ENCODE data around the gene SNAPC2. TPM values are rescaled to one million over a fixed set of nuclear protein-coding genes. Genes with fewer than 3 reads are reported as not detected.
A peak's percentile ranks its signal among the peaks of the same experiment; 100 is the strongest.

Gene SNAPC2
- total and polyA plus RNA-seq, 2 of the 13 experiments (the other 11 are each of a cell fraction or from before 2014, with no cell fraction given), result 10.2 to 12.7 TPM

DNA sequence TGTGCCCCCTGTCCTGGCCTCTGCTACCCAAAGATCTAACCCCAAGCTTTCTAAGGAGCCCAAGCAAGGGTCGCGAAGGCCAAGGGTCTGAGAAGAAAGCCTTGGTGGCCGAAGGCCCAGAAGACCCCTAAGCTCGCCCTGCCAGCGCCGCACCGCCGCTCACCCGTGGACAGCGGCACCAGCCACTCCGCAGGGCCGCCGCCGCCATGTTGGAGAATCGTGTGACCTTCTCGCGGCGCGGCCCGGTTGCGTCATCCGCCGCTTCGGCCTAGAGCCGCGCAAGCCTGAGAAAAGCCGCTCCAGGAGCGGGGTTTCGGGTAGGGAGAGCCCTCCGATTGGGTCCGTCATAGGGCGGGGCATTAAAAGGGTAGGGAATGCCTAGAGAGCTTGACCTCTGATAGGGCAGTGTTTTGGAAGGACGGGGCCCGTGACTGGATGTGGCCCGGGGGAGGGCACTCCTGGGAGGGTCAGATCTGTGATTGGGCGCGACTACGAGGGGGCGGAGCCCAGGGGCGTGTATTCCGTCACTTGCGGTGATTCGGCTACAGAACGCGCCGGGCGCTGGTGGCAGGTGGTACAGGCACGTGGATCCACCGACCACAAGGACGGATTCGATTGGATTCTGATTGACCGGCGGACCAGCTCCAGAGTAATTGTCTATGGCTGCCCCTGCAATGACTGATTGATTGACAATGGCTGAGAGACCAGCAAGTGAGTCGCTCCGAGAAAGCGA, 23.5 kb downstream of the SNAPC2 start, which contains the start of gene TIMM44 (continued):
- peak; percentile 73 for TF ChIP-seq ZNF501 (CRISPR knock-in tag; IDR thresholded peaks at IDR 0.05)
- TF ChIP-seq, protein P1, sequence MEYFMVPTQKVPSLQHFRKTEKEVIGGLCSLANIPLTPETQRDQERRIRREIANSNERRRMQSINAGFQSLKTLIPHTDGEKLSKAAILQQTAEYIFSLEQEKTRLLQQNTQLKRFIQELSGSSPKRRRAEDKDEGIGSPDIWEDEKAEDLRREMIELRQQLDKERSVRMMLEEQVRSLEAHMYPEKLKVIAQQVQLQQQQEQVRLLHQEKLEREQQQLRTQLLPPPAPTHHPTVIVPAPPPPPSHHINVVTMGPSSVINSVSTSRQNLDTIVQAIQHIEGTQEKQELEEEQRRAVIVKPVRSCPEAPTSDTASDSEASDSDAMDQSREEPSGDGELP (IDR thresholded peaks at IDR 0.05; ENCODE audit: borderline replicate concordance, low read depth), result 0 out of 2 replicates have a peak, but pooled peaks have one; percentile 7
- TF ChIP-seq AGO1 (IDR thresholded peaks at IDR 0.05; ENCODE audit: low read depth, low read length, poor library complexity, severe bottlenecking), result no peak
- TF ChIP-seq, protein P2, sequence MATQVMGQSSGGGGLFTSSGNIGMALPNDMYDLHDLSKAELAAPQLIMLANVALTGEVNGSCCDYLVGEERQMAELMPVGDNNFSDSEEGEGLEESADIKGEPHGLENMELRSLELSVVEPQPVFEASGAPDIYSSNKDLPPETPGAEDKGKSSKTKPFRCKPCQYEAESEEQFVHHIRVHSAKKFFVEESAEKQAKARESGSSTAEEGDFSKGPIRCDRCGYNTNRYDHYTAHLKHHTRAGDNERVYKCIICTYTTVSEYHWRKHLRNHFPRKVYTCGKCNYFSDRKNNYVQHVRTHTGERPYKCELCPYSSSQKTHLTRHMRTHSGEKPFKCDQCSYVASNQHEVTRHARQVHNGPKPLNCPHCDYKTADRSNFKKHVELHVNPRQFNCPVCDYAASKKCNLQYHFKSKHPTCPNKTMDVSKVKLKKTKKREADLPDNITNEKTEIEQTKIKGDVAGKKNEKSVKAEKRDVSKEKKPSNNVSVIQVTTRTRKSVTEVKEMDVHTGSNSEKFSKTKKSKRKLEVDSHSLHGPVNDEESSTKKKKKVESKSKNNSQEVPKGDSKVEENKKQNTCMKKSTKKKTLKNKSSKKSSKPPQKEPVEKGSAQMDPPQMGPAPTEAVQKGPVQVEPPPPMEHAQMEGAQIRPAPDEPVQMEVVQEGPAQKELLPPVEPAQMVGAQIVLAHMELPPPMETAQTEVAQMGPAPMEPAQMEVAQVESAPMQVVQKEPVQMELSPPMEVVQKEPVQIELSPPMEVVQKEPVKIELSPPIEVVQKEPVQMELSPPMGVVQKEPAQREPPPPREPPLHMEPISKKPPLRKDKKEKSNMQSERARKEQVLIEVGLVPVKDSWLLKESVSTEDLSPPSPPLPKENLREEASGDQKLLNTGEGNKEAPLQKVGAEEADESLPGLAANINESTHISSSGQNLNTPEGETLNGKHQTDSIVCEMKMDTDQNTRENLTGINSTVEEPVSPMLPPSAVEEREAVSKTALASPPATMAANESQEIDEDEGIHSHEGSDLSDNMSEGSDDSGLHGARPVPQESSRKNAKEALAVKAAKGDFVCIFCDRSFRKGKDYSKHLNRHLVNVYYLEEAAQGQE (IDR thresholded peaks at IDR 0.05; ENCODE audit: borderline replicate concordance in 1 of 2, low read depth in 1 of 2, low read length in 2 of 2), result peak in 1 of 2 experiments; percentile 66; a peak in 2 of 4 replicates
- TF ChIP-seq SP2 (CRISPR knock-in tag; IDR thresholded peaks at IDR 0.05), result peak; percentile 89
- no peak for TF ChIP-seq ZNF333 (CRISPR knock-in tag; IDR thresholded peaks at IDR 0.05; ENCODE audit: borderline replicate concordance)
- peak; percentile 97 for TF ChIP-seq RBFOX2 (IDR thresholded peaks at IDR 0.05; ENCODE audit: low read depth, low read length)
- TF ChIP-seq FOXK1 (CRISPR knock-in tag; IDR thresholded peaks at IDR 0.05; ENCODE audit: borderline replicate concordance, low read depth), result peak; percentile 53; the same call in 1 of the 2 replicates
- TF ChIP-seq ZNF768 (CRISPR knock-in tag; IDR thresholded peaks at IDR 0.05), result peak; percentile 43; the same call in 1 of the 2 replicates
- peak; percentile 24; the same call in 1 of the 2 replicates for TF ChIP-seq ZSCAN21 (CRISPR knock-in tag; IDR thresholded peaks at IDR 0.05; ENCODE audit: borderline replicate concordance)
- TF ChIP-seq NRL (CRISPR knock-in tag; IDR thresholded peaks at IDR 0.05; ENCODE audit: borderline replicate concordance), result peak; percentile 57; the same call in 1 of the 2 replicates
- peak; percentile 92 for TF ChIP-seq ATF7 (IDR thresholded peaks at IDR 0.05)
- no peak for TF ChIP-seq ATF7 (CRISPR knock-in tag; IDR thresholded peaks at IDR 0.05)
- TF ChIP-seq SMARCC2 (IDR thresholded peaks at IDR 0.05), result no peak
- 0 out of 2 replicates have a peak, but pooled peaks have one; percentile 37 for TF ChIP-seq ZNF484 (CRISPR knock-in tag; IDR thresholded peaks at IDR 0.05; ENCODE audit: borderline replicate concordance, low read depth)
- no peak for TF ChIP-seq SIX4 (CRISPR knock-in tag; IDR thresholded peaks at IDR 0.05)
- peak; percentile 30 for TF ChIP-seq ZNF891 (CRISPR knock-in tag; IDR thresholded peaks at IDR 0.05)
- peak; percentile 74; the same call in 1 of the 2 replicates for TF ChIP-seq ZNF441 (CRISPR knock-in tag; IDR thresholded peaks at IDR 0.05; ENCODE audit: borderline replicate concordance)
- TF ChIP-seq, protein P3, sequence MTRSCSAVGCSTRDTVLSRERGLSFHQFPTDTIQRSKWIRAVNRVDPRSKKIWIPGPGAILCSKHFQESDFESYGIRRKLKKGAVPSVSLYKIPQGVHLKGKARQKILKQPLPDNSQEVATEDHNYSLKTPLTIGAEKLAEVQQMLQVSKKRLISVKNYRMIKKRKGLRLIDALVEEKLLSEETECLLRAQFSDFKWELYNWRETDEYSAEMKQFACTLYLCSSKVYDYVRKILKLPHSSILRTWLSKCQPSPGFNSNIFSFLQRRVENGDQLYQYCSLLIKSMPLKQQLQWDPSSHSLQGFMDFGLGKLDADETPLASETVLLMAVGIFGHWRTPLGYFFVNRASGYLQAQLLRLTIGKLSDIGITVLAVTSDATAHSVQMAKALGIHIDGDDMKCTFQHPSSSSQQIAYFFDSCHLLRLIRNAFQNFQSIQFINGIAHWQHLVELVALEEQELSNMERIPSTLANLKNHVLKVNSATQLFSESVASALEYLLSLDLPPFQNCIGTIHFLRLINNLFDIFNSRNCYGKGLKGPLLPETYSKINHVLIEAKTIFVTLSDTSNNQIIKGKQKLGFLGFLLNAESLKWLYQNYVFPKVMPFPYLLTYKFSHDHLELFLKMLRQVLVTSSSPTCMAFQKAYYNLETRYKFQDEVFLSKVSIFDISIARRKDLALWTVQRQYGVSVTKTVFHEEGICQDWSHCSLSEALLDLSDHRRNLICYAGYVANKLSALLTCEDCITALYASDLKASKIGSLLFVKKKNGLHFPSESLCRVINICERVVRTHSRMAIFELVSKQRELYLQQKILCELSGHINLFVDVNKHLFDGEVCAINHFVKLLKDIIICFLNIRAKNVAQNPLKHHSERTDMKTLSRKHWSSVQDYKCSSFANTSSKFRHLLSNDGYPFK (CRISPR knock-in tag; IDR thresholded peaks at IDR 0.05; ENCODE audit: borderline replicate concordance), result peak; percentile 93; the same call in 1 of the 2 replicates
- 0 out of 2 replicates have a peak, but pooled peaks have one; percentile 35 for TF ChIP-seq HNRNPUL1 (IDR thresholded peaks at IDR 0.05; ENCODE audit: low read depth, low read length)
- peak; percentile 69; the same call in 1 of the 2 replicates for TF ChIP-seq SMAD9 (CRISPR knock-in tag; IDR thresholded peaks at IDR 0.05)
